Superior temporal gyrus (tissue), 1 donor: ENCODE measurements around the gene ZFYVE19.

Source experiments
- DNase-seq: peaks from one replicate; pipeline ENCODE4 v3.0.0-alpha.2; 2016; ENCODE audit errors: extremely low spot score

ZFYVE19 gene

GRCh38 chr15:40807028-40807887, at the start of gene ZFYVE19, which contains the start of gene DNAJC17:
ZFYVE19 (plus strand) TSS chr15:40807089; CDS start chr15:40807590, 501 bp downstream.
DNAJC17 (minus strand) TSS chr15:40807473; CDS start chr15:40807446, 27 bp downstream.
- DNase-seq, result peak; percentile 99

GRCh38 chr15:40759961-40760360, 46.9 kb upstream of the ZFYVE19 start:
- DNase-seq, result no peak

GRCh38 chr15:40762919-40763800, 43.7 kb upstream of the ZFYVE19 start:
- no peak for DNase-seq

- DNase-seq, result no peak
Observed at GRCh38 chr15:40763801-40764628, 42.9 kb upstream of the ZFYVE19 start, which contains the start of gene GCHFR. GCHFR (plus strand) TSS chr15:40764068; CDS start chr15:40764181, 113 bp downstream.

GRCh38 chr15:40764629-40765103, 42.2 kb upstream of the ZFYVE19 start:
- no peak for DNase-seq

GRCh38 chr15:40766194-40766815, 40.6 kb upstream of the ZFYVE19 start:
- no peak for DNase-seq

GRCh38 chr15:40766906-40767837, 39.7 kb upstream of the ZFYVE19 start:
- no peak for DNase-seq

GRCh38 chr15:40767838-40768500, 38.9 kb upstream of the ZFYVE19 start:
- DNase-seq, result no peak

- no peak for DNase-seq
Observed at GRCh38 chr15:40768521-40769273, 38.2 kb upstream of the ZFYVE19 start.

- DNase-seq, result no peak
Observed at GRCh38 chr15:40769274-40770146, 37.4 kb upstream of the ZFYVE19 start, which contains the start of gene C15orf62. C15orf62 (plus strand) TSS chr15:40769980; CDS start chr15:40770496, 516 bp downstream.

GRCh38 chr15:40770147-40770721, 36.7 kb upstream of the ZFYVE19 start:
- no peak for DNase-seq

GRCh38 chr15:40771242-40771641, 35.6 kb upstream of the ZFYVE19 start:
- DNase-seq, result no peak

- DNase-seq, result no peak
Observed at GRCh38 chr15:40772014-40772413, 34.9 kb upstream of the ZFYVE19 start.

- DNase-seq, result no peak
Observed at GRCh38 chr15:40773496-40773895, 33.4 kb upstream of the ZFYVE19 start.

- DNase-seq, result no peak
Observed at GRCh38 chr15:40773902-40774301, 33.0 kb upstream of the ZFYVE19 start.

- DNase-seq, result no peak
Observed at GRCh38 chr15:40775007-40775406, 31.9 kb upstream of the ZFYVE19 start.
